GM23338 (cell line): Measurements from ENCODE around the gene DYNC1LI2. TPM values are rescaled to one million over a fixed set of nuclear protein-coding genes. Genes with fewer than 3 reads are reported as not detected.

ENCODE experiments used
- ATAC-seq: fragments of 200-7000 bp; cut with Tn5 transposase; 3 replicates; pipeline ENCODE4 v1.9.1; 2020
- DNase-seq: peaks from one replicate; pipeline ENCODE4 v3.0.0-alpha.2; 2015; ENCODE audit warnings: low spot score
- H2AFZ ChIP-seq: fragments of 200-600 bp; sonication (generic); 2 replicates; pipeline ENCODE4 v1.8.0; 2016; ENCODE audit warnings: antibody characterized with exemption, mild to moderate bottlenecking, moderate library complexity
- H3F3A ChIP-seq: fragments of 200-600 bp; sonication (generic); replicated peaks from 2 replicates; pipeline ENCODE4 v1.8.0; 2017; ENCODE audit warnings: antibody characterized with exemption, mixed run types, low read depth
- H3K27ac ChIP-seq: fragments of 200-600 bp; sonication (generic); 2 replicates; pipeline ENCODE4 v1.6.1; 2016; ENCODE audit warnings: low read depth
- H3K27me3 ChIP-seq: fragments of 200-600 bp; sonication (generic); 2 replicates; pipeline ENCODE4 v1.8.0; 2016; ENCODE audit warnings: mild to moderate bottlenecking, mixed run types, moderate library complexity; ENCODE audit not compliant: insufficient read depth
- H3K36me3 ChIP-seq: fragments of 200-600 bp; sonication (generic); 2 replicates; pipeline ENCODE4 v1.8.0; 2016; ENCODE audit warnings: mild to moderate bottlenecking; ENCODE audit not compliant: insufficient read depth
- H3K4me1 ChIP-seq: fragments of 200-600 bp; sonication (generic); 2 replicates; pipeline ENCODE4 v1.8.0; 2016; ENCODE audit warnings: mild to moderate bottlenecking, moderate library complexity; ENCODE audit not compliant: insufficient read depth
- H3K4me2 ChIP-seq: fragments of 200-600 bp; sonication (generic); 2 replicates; pipeline ENCODE4 v1.7.1; 2017; ENCODE audit warnings: mixed run types
- H3K4me3 ChIP-seq: fragments of 200-600 bp; sonication (generic); 2 replicates; pipeline ENCODE4 v1.6.1; 2016; ENCODE audit warnings: mixed run types
- H3K79me2 ChIP-seq: fragments of 200-600 bp; sonication (generic); replicated peaks from 2 replicates; pipeline ENCODE4 v1.8.0; 2017; ENCODE audit warnings: mild to moderate bottlenecking; ENCODE audit not compliant: insufficient read depth
- H3K9me2 ChIP-seq: fragments of 200-600 bp; sonication (generic); 2 replicates; pipeline ENCODE4 v1.8.0; 2017; ENCODE audit not compliant: insufficient read depth
- H4K20me1 ChIP-seq: fragments of 200-600 bp; sonication (generic); replicated peaks from 2 replicates; pipeline ENCODE4 v1.8.0; 2017; ENCODE audit warnings: mild to moderate bottlenecking; ENCODE audit not compliant: insufficient read depth
- H3K27ac Mint-ChIP-seq: 2 replicates; pipeline ENCODE4 v1.8.0; 2020; ENCODE audit warnings: inconsistent platforms, mild to moderate bottlenecking, moderate library complexity, mixed read lengths
- H3K27me3 Mint-ChIP-seq: 3 replicates; pipeline ENCODE4 v1.8.0; 2022; ENCODE audit warnings: low read depth, mild to moderate bottlenecking, moderate library complexity, mixed read lengths, inconsistent platforms; ENCODE audit not compliant: insufficient read depth, poor library complexity
- H3K36me3 Mint-ChIP-seq: 3 replicates; pipeline ENCODE4 v1.8.0; 2021; ENCODE audit warnings: low read depth, mild to moderate bottlenecking, inconsistent platforms, moderate library complexity, mixed read lengths
- H3K4me1 Mint-ChIP-seq: 3 replicates; pipeline ENCODE4 v1.8.0; 2020; ENCODE audit warnings: mild to moderate bottlenecking, inconsistent platforms, mixed read lengths
- H3K4me3 Mint-ChIP-seq: 3 replicates; pipeline ENCODE4 v1.8.0; 2021; ENCODE audit warnings: moderate library complexity, mild to moderate bottlenecking, inconsistent platforms, mixed read lengths
- H3K9me3 Mint-ChIP-seq: 3 replicates; pipeline ENCODE4 v1.8.0; 2020; ENCODE audit warnings: moderate library complexity, mild to moderate bottlenecking, inconsistent platforms, mixed read lengths
- CREB1 ChIP-seq: fragments of 250-450 bp; sonication (Bioruptor Pico); IDR thresholded peaks from 2 replicates; pipeline ENCODE4 v1.5.0; 2020; ENCODE audit warnings: low read depth, mild to moderate bottlenecking, moderate library complexity
- CTCF ChIP-seq, 2 experiments: fragments of 200-600 bp in 1 of 2; sonication (generic) in 1 of 2; conservative IDR thresholded peaks; 2 replicates each; pipeline versions ENCODE4 v1.5.1 to v1.6.1; 2016 to 2017; ENCODE audit warnings: antibody characterized with exemption in 2 of 2, low read depth in 2 of 2, mild to moderate bottlenecking in 2 of 2, moderate library complexity in 1 of 2
- ETS1 ChIP-seq: IDR thresholded peaks from 2 replicates; pipeline ENCODE4 v1.6.1; 2016; ENCODE audit warnings: antibody characterized with exemption
- EZH2phosphoT487 ChIP-seq: fragments of 200-600 bp; sonication (generic); IDR thresholded peaks from one replicate; pipeline ENCODE4 v1.8.1; 2018; ENCODE audit warnings: antibody characterized with exemption; ENCODE audit not compliant: unreplicated experiment
- REST ChIP-seq: IDR thresholded peaks from one replicate; pipeline ENCODE4 v1.6.1; 2018; ENCODE audit warnings: antibody characterized with exemption; ENCODE audit not compliant: unreplicated experiment
- STAT1 ChIP-seq: IDR thresholded peaks from one replicate; pipeline ENCODE4 v1.6.1; 2016; ENCODE audit warnings: antibody characterized with exemption; ENCODE audit not compliant: unreplicated experiment
- ZNF331 ChIP-seq: fragments of 250-450 bp; sonication (Bioruptor Pico); IDR thresholded peaks from 2 replicates; pipeline ENCODE4 v1.5.0; 2020; ENCODE audit warnings: low read depth, mild to moderate bottlenecking, moderate library complexity
- ZNF462 ChIP-seq: fragments of 250-450 bp; sonication (Bioruptor Pico); IDR thresholded peaks from 2 replicates; pipeline ENCODE4 v1.5.0; 2020; ENCODE audit warnings: mild to moderate bottlenecking, moderate library complexity
- polyA plus RNA-seq: library from polyadenylated mRNA; unstranded; fragments of >200 nt; fragmentation: Nextera tagmentation; extraction: Ambion mirVana; gene quantifications from 2 replicates; pipeline ENCODE4 v1.2.1, GENCODE V29; 2016
- total RNA-seq: library from RNA; depleted of rRNA; stranded (reverse); fragments of >200 nt; shearing (Covaris generic); gene quantifications from 2 replicates; pipeline ENCODE4 v1.2.3, GENCODE V29; 2014

The DYNC1LI2 gene
- total and polyA plus RNA-seq, 2 experiments from 2014 or later: 73.9 to 85.9 TPM

- peaks cover under 1% of the 10 kb centered on the region; the same call in 1 of the 3 replicates for H3K4me1 Mint-ChIP-seq
- peaks cover 8% of the 10 kb centered on the region for H3K36me3 Mint-ChIP-seq
- Histone ChIP-seq H3K36me3 (no peaks in the 10 kb centered on the region), H3K9me2 (no peaks in the 10 kb centered on the region), H3F3A (peaks cover 4% of the 10 kb centered on the region; the same call in 1 of the 2 replicates), H2AFZ (no peak overlapping the region), H3K27me3 (no peaks in the 10 kb centered on the region), H3K79me2 (no peaks in the 10 kb centered on the region), H3K4me3 (no peak overlapping the region), H3K4me1 (no peaks in the 10 kb centered on the region), H3K4me2 (no peak overlapping the region), H3K27ac (no peak overlapping the region), H4K20me1 (no peaks in the 10 kb centered on the region)
- H3K4me3 Mint-ChIP-seq: no peak overlapping the region
- DNase-seq: no peak
- H3K27me3 Mint-ChIP-seq: peaks cover 6% of the 10 kb centered on the region
- H3K9me3 Mint-ChIP-seq: peaks cover 11% of the 10 kb centered on the region; the same call in 2 of the 3 replicates
- H3K27ac Mint-ChIP-seq: no peak overlapping the region
- TF ChIP-seq STAT1: no peak
- TF ChIP-seq ZNF462 (CRISPR knock-in tag): no peak
- no peak for TF ChIP-seq CTCF (conservative IDR thresholded peaks at IDR 0.05; ENCODE audit: low read depth in 2 of 2)
- no peak for TF ChIP-seq CREB1 (CRISPR knock-in tag)
- no peak for TF ChIP-seq EZH2phosphoT487
- TF ChIP-seq REST: no peak
- TF ChIP-seq ETS1: no peak
- no peak for TF ChIP-seq ZNF331 (CRISPR knock-in tag)
- ATAC-seq: no peak
Measured at GRCh38 chr16:66712512-66712911, 38.9 kb downstream of the DYNC1LI2 start.
